Left kidney (tissue), 2 donors: Measurements from ENCODE around the gene CNEP1R1. TPM values are rescaled to one million over a fixed set of nuclear protein-coding genes. Genes with fewer than 3 reads are reported as not detected.
"Not testable (repeated sequence)": the region's sequence is repeated elsewhere in the genome, so short reads cannot be mapped to it uniquely, and the experiment has no call there.

ENCODE experiments used
- DNase-seq: peaks from one replicate; pipeline ENCODE4 v3.0.0-alpha.2; 2013
- polyA plus RNA-seq: library from polyadenylated mRNA; unstranded; fragments of 120-200 nt; gene quantifications from one replicate; pipeline ENCODE4 v1.2.1, GENCODE V29; 2013; ENCODE audit not compliant: insufficient read length

Gene CNEP1R1
- polyA plus RNA-seq, 1 donor = 35.4 TPM

DNA sequence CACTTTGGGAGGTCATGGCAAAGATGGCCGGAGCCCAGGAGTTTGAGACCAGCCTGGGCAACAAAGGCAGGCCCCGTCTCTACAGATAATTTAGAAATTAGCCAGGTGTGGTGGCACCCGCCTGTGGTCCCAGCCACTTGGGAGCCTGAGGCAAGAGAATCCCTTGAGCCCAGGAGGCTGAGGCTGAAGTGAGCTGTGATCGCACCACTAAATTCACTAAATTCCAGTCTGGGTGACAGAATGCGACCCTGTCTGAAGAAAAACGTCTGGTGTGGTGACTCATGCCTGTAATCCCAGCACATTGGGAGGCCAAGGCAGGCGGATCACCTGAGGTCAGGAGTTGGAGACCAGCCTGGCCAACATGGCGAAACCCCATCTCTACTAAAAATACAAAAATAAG lies 10.8 kb upstream of the CNEP1R1 start:
- DNase-seq = not testable (repeated sequence)

DNA sequence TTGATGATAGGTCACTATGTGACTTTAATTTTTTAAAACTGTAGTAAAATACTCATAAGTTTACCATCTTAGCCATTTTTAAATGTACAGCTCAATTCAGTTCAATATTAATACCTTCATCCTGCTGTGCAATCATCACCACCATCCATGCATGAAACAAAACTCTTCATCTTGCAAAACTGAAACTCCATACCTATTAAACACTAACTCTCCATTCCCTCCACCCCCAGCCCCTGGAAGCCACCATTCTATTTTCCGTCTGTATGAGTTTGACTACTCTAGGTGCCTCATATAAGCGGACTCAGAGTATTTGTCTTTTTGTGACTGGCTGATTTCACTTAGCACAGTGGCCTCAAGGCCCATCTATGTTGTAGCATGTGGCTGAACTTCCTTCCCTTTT lies 9.4 kb upstream of the CNEP1R1 start:
- DNase-seq = no peak

DNA sequence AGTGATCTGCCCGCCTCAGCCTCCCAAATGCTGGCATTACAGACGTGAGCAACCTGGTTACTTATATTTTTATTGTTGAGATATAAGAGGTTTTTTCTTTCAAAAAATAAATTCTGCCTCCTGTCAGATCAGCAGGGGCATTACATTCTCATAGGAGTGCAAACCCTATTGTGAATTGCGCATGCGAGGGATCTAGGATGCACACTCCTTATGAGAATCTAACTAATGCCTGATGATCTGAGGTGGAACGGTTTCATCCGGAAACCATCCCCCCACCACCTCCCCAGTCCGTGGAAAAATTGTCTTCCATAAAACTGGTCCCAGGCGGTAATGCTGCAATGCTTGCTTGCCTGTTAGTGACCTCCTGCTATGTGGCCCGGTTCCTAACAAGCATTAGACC lies 7.5 kb upstream of the CNEP1R1 start:
- no peak for DNase-seq

DNA sequence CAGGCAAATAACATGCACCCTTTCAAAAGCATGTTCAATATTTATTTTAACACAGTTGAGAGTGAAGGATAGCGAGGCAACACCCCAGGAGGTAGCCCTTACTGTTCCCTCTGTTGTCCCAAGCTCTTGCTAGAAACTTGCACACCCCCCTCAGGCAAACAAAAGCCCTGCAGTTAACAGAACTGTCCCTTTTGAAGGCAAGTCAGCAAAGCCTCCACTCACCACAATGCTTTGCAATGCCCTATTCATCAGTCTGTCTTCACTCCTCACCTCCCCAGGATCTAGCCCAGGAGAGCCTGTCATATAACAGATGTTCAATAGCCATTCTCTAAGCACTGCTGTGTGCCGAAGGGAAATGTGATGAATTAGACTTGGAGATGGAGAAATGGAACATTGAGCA lies 3.5 kb upstream of the CNEP1R1 start:
- no peak for DNase-seq

DNA sequence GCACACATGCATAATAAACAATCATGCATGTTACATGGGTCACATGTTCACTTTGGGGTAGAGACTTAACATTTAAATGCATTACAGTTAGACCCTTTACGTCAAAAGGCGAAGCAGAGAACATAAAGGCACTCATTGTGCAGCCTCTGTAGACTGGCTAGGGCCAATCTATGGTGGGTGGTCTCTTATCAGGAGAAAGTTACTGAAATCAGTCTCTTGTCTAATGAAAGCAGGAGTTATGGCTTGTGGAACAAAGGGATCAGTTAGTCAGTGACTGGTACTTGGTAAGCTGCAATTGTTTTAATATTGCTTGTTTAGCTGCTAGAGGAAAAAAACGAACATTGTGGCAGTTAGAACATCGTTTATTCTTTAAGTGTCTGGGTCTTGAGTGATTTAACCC lies 1.4 kb upstream of the CNEP1R1 start:
- no peak for DNase-seq

DNA sequence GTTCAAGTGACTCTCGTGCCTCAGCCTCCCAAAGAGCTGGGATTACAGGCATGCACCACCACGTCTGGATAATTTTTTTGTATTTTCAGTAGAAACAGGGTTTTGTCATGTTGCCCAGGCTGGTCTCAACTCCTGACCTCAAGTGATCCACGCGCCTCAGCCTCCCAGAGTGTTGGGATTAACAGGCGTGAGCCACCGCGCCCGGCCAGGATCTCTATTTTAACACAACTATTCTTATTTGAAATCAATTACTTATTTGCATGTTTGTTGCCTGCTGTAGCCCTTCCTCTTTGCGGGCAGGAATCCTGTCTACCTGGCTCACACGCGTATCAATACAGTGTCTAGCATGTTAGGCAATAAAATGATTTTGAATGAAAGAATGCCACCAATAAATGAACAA lies 818 bp upstream of the CNEP1R1 start:
- no peak for DNase-seq

DNA sequence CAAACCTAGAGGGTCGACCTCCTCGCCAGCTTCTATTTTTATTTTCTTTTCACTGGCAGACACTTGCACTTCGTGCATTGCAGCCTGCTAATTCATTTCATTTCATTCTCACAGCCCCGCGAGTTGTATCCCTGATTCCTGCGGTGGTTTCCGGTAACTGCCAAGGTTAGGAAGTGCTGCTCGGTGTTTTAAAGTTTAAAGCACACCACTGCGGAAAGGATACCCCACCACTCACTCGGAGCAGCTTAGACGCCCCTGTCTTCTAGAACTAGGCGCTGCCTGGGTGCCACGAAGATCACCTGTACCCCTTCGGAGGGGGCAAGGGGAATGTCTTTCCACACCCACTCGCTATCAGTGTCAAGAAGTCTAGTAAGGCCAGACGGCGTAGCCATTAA lies 509 bp downstream of the CNEP1R1 start:
- DNase-seq = peak; percentile 28

DNA sequence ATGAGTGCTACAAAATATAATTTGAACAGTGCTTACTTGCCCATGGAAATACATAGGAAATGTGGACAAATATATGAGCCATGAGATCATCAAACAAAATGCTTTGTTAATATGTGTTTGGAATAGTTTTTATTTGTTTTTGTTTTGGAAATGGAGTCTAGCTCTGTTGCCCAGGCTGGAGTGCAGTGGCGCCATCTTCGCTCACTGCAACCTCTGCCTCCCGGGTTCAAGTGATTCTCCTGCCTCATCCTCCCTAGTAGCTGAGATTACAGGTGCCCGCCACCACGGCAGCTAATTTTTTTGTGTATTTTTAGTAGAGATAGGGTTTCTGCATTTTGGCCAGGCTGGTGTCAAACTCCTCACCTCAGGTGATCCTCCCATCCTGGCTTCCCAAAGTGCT lies 2.8 kb downstream of the CNEP1R1 start:
- DNase-seq = no peak

DNA sequence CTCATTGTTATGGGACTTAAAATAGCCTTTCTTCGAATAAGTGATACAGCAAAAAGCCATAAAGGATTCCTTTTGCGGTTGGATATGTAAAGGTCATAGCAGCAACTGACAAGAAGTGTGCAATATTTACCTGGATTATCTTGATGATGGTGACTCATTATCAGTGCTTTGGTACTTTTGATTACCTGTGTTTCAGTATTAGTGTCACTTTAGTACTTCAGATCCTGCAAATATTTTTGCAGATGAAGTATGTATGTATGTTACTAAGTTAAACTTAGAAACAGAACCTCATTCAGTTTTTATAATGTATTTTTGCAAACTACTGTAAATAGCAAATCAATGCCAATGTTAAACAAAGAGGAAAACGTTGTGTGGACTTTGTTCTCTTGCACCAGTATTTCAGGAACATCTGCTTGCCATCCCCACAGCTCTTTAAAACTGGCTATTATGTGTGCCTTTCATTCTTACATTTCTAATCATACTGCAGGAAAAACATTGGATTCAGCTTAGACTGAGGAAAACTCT lies 10.5 kb downstream of the CNEP1R1 start:
- no peak for DNase-seq

DNA sequence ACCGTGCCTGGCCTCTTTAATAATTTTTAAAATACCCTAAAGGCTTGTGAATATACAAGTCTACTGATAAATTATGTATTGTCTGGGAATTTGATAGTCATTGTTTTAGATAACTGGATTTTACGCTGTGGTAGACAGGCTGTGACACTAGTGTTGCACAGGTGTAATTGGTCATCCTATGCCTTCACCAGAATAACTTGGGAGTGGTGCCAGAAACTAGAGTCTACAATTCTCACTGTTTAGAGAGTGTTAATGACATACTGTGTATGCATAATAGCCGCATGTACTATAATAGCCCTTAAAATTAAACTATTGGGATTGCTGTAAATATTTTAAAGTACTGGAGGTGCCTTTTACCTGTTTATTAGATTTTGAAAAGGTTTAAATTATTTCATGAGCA lies 11.4 kb downstream of the CNEP1R1 start:
- no peak for DNase-seq

DNA sequence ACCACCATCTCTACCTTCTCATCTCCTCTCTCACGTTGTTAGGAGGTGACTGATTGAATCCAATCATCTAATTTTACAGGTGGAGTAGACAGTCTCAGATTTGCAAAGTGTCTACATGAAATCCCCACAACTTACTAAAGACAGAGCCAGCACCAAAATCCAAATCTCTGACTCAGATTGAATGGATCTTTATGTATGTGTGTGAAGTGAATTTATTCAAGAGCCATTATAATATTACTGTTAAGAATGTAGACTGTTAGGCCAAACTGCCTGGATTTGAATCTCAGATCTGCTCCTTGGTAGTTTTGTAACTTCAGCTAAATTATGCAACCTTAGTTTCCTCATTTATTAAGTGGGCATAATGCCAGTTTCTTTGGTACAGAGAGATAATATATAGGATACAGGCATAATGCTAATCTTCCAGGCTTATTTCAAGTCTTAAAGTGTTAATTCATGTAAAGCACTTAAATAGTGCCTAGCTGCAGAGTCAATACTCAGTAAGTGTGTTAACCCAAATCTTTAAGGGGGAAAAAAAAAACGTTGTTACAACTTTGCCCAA lies 12.7 kb downstream of the CNEP1R1 start:
- no peak for DNase-seq

DNA sequence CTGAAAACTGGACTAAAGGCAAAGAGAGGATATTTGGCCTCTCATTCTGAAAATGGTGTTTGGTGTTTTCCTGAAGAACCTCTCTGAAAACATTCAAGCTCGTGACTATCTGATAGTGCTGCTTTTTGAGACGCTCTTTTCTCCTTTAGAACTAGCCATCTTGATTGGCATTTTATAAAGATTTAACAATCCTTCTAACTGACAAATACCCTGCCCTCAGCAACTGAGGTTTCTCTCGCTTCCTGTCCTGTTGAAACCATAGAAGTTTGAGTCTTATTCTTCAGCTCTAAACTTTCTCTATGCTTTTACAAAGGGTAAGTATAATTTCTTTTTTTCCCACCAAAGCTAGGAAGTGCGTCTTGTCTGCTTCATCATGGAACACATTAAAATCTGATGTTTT lies 13.3 kb downstream of the CNEP1R1 start:
- no peak for DNase-seq

DNA sequence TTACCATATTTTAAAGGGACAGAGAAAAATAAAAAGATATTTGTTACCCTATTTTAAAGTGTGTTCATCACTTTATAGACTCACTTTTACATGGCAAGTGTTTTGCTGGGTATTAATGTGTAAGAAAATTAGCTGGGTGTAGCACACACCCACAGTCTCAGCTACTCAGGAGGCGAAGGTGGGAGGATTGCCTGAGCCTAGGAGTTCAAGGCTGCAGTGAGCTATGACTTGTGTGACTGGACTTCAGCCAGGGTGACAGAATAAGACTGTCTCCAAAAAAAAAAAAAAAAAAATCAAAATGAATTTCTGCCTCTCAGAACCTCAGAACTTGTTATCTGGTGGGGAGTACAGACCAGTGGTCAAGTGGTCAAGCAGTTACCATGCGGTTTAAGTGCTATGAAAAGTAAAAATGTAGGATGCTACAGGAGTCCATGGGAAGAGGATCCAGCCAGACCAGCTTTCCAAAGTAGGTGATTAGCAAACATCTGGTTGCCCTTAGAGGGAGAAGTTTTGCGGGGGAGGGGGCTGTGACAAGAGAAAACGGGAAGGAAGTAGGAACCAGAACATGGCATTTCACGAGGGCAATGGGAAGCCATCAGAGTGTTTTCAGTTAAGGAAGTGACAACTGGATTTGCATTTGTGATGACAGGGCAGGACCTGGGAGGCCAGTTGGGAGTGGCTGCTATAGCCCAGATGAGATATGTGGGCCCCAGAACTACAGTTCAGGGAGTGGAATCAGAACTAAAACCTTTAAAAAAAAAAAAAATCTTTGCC lies 13.9 kb downstream of the CNEP1R1 start:
- DNase-seq = no peak

DNA sequence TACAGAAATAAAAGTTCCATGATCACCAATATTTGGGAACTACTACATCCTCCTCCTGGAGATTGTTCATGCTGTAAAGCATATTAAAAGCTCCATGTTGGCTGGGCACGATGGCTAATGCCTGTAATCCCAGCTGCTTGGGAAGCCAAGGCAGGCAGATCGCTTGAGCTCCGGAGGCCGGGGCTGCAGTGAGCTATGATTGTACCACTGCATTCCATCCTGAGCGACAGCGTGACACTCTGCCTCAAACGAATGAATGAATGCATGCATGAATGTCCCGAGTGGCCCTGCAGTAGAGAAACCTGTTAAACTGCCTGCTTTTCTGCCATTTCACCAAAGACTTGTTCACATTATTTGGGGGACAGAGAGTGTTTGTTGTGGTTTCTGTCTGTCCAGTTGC lies 15.0 kb downstream of the CNEP1R1 start:
- no peak for DNase-seq

DNA sequence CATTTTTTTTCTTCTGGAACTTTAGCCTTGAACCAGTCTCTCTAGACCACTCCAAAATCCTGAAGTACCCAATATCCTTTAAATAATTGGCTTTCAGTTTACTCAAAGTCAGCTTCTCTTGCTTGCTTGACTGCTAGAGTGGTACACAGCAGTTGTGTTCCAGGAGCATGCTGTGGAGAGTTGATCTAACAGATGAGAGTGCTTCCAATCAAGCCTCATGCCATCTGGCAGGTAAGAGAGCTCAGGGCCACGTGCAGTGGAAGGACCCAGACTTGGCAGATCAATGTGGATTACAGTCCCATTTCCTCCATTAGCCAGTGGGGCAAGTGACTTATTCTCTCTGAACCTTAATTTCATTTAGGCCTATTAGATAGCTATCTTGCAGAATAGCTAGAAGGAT lies 15.7 kb downstream of the CNEP1R1 start:
- no peak for DNase-seq

DNA sequence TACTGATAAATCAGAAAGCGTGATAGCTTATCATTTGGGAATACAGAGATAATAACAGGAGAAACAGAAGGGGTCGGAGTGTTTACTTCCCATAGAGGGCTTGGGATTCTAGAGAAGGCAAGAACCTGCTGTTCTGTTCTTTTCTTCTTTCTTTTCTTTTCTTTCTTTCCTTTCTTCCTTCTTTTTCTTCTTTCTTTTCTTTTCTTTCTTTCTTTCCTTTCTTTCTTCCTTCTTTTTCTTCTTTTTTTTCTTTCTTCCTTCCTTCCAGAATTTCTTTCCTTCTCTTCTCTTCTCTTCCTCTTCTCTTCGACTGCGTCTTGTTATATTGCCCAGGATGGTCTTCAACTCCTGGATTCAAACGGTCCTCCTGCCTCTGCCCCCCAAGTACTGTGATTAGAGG lies 18.3 kb downstream of the CNEP1R1 start:
- no peak for DNase-seq

DNA sequence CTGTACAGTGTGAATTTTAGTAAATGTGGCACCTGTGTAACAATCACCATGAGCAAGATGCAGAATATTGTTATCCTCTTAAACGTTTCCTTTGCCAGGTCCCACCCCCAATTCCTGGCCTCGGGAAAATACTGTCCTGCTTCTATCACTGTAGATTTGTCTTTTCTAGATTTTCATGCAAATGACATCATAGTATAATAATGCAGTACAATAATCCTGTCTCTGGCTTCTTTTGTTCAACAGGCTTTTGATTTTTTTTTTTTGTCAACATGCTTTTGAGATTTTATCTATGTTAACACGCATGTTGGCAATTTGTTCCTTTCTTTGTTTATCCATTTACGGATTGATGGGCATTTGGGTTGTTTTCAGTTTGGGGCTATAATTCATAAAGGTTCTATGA lies 20.4 kb downstream of the CNEP1R1 start:
- no peak for DNase-seq

DNA sequence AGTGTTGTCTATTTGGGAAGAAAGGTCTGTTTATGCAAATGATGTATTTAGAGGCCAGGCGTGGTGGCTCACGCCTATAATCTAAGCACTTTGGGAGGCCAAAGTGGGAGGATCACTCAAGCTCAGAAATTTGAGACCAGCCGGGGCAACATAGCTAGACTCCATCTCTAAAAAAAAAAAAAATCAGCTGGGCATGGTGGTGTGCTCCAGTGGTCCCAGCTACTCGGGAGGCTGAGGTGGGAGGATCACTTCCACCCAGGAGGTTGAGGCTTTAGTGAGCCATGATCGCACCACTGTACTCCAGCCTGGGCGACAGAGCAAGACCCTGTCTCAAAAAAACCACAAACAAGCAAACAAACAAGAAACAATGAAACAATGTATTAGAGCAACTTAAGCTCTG lies 21.8 kb downstream of the CNEP1R1 start:
- no peak for DNase-seq

DNA sequence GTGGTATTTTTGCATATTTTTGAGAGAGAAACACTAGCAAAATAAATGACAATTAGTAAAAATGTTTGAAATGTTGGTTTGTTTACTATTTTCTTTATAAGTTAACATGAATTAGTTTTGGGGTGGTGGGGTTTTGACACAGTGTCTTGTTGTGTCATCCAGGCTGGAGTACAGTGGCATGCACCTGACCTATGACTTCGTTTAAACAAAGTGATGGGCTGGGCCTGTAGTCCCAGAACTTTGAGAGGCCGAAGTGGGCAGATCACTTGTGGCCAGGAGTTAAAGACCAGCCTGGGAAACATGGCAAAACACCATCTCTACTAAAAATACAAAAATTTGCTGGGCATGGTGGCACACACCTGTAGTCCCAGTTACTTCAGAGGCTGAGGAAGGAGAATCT lies 22.8 kb downstream of the CNEP1R1 start:
- DNase-seq = no peak

DNA sequence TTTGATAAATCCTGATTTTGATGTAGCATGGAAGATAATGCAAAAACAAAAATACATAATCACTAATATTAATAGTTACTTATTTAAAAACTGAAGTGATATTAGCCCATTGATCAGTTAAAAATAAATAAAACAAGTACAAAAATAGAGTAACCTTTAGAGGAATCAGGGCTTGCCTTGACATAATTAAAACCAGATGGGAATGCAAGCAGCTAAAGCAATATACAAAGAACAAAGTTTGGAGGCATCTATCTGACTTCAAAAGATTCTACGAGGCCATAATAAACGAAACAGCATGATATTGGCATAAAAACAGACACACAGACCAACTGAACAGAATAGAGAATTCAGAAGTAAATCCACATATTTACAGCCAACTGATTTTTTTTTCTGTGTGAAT lies 25.8 kb downstream of the CNEP1R1 start:
- DNase-seq = no peak

DNA sequence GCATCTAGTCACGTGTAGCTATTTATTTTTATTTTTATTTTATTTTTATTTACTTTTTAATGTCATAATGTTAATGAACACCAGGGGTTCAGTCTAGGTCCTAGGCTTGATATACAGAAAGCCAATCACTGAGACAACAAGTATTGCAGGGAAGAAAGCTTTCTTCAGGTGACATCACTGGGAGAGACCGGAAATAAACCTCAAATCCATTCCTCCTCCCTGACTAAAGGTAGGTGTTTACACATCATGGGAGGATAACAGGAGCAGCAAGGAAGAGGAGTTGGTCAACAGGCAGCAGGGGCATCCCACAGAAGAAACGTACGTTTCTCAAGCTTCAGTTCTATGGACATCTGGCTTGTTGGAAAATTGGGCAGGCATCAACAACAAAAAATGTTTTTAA lies 31.2 kb downstream of the CNEP1R1 start:
- no peak for DNase-seq

DNA sequence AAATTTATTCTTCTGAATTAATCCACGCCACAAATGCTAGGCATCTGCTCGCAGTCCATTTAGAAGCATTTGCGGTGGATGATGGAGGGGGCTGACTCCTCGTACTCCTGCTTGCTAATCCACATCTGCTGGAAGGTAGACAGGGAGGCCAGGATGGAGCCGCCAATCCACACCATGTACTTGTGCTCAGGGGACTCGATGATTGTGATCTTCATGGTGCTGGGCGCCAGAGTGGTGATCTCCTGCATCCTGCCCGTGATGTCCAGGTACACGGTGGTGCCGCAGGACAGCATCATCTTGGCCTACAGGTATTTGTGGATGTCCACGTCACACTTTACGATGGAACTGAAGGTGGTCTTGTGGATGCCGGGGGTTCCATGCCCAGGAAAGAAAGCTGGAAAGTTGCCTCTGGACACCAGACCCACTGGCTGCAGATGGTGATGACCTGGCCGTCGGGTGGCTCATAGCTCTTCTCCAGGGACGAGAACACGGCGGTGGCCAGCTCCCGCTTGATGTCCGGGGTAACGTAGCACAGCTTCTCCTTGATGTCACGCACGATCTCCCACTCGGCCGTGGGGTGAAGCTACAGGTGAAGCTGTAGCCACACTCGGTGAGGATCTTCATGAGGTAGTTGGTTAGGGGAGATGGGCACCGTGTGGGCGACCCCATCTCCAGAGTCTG lies 33.2 kb downstream of the CNEP1R1 start:
- no peak for DNase-seq

DNA sequence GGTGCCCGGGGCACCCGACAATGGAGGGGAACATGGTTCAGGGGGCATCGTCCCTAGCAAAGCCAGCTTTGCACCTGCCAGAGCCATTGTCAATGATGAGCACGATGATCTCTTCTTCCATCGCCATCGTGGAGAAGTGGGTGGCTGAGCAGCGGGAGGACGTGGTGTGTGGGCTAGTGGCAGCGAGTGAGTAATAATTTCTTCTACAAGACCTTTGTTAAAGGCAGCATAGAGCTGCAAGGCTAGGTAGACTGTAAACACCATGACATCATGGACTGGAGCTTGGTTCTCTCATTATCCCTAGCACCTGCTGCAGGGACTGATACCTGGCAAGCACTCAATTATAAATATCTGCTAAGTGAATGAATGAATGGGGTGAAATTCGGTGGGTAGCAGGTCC lies 34.1 kb downstream of the CNEP1R1 start:
- DNase-seq = no peak

DNA sequence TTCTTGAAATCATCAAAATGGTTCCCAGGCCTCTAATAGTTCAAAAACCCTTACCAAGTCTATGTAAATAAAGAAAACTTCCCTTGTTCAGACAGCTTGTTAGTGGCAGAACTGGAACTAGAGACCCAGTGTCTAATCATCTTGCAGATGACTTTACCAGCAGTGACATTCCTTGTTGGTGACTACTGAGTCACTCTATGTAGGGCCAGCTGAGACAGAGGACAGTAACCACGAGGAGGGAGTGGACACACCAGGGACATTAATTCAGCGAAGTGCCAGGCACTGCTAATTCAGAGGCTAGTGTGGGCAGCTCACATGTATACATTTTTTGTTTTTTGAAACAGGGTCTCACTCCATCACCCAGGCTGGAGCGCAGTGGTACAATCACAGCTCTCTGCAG lies 34.6 kb downstream of the CNEP1R1 start:
- no peak for DNase-seq
